Measurements from ENCODE around the gene CDH15.
A peak's percentile ranks its signal among the peaks of the same experiment; 100 is the strongest.

Gene CDH15

GRCh38 chr16:89199241-89200123 is 27.9 kb downstream of the CDH15 start:
- DNase-seq (no peak), ATAC-seq (no peak)

DNA sequence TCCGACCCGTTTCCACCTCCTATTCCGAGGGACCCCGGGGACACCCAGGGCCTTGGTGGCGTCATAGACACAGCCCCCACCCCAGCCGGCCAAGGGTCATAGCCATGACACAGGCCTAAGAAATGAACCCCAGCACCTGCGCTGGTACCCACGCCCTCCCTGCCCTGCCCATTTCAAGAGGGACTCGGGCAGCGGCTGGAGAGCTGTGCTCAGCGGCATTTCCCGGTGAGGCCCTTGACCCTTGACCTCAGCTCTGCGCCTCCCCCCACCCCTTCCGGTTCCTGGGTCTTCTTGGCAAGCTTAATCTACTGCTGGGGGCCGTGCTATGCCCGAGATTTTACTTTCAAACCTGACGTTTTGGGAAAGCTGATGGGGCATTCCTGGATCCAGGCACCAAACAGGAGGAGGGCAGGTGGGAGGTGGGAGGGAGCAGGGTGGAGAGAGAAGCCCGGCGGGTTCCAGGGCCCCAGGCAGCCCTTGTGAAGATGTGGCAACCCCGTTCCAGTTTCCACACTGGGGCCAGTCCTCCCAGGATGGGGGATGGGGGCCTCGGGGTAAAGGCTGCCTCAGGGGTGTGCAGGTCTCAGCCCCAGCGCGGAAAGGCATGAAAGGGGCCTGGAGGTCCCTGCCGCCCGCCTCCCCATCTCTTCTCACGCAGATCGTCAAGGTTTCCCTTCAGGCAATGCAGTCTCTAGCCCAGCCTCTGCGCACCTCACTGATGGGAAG is 28.7 kb downstream of the CDH15 start, which contains the start of gene SLC22A31:
TSS of gene SLC22A31 (minus strand) at position 414 of the 726 bp plus-strand sequence. CDS start at position 378, 36 bp downstream.
- DNase-seq (no peak), ATAC-seq (no peak)

- no peak for DNase-seq
- no peak for ATAC-seq
Measured at GRCh38 chr16:89200850-89201411, 29.4 kb downstream of the CDH15 start.

- ATAC-seq, result peak; percentile 72
- peak; percentile 85 for DNase-seq
Measured at GRCh38 chr16:89201439-89202377, 30.2 kb downstream of the CDH15 start.

DNA sequence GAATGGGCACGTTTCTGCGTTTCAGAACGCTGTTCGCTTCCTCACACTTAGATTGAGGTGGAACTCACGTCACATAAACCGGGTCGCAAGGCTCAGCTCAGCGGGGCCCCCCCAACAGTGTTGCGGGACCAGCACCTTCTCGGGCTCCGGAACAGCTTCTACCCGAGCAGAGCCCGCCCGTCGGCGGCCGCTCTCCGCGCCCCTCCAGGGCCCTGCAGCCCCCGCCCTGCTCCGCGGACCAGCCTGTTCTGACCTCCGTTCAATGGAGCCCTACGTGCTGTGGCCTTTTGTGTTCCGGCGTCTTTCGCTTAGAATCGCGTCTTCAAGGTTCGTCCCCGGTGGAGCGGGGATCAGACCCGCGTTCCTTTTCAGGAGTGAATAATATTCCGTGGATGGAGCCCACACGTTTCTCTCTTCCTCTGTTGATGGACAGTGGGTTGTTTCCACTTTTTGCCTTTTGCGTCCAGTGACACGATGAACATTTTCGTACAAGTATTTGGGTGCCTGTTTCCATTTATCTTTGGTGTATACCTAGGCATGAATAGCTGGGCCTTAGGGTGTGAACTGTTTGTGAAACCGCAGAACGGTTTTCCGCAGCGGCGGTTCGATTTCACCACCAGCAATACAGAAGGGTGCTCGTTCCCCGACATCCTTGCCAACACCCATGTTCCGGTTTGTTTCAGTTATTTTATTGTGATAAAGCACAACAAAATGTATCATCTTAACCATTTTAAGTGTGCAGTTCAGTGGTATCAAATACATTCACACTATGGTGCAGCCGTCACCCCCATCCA is 31.1 kb downstream of the CDH15 start:
- DNase-seq, result no peak
- no peak for ATAC-seq

GRCh38 chr16:89207993-89208392 is 36.4 kb downstream of the CDH15 start:
- ATAC-seq (no peak), DNase-seq (no peak)

DNA sequence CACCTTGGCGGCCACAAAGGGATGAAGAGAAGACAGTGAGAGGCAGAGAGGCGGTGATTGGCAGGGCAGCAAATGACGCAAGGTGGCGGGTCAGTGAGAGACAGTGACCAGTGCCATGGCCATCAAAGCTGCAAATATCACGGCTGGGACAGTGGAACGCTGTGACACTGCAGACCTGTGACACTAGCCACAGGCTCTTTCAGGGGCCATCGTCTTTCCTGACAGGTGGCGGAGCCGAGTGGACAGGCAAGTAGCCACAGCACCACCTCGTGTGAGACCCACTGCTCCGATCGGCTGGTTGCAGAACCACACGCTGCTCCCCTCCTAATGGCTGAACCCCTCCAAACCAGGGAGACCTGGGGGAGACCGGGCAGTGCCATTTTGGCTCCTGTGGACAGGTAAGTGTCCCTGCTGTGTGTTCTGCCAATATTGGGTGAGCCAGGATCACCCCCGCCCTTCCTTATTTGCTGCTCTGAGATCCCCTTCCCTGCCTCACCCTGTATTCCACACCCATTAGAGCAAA is 38.0 kb downstream of the CDH15 start:
- ATAC-seq (no peak), DNase-seq (no peak)

- no peak for ATAC-seq
- no peak for DNase-seq
Measured at GRCh38 chr16:89210165-89210903, 38.8 kb downstream of the CDH15 start.

DNA sequence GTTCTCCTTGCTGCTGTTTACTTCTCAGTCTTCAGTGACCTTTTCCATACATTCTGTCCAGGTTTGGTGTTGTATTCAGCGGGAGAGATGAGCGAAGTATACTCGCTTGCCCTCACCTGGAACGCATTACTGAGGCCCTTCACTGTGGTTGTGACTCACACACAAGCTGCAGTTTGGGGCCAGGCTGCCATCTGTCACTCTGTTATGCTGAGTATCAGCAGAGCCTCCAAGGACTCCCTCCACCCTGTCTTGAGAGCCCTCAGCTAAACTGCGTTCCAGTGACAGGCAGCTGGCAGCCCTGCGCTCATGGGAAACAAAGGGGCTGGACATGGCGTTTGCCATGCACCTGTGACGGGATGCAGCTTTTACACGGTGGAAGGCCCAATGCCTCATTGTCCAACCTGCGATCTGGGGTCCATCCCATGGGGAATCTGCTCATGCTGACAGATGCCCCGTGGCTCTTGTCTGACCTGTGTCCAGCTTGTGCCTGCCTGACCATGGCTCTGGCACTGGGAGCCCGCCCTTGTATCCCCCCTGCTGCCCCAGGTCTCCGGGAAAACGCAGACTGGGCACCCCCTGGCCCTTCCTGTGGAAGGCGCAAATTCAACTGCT is 39.5 kb downstream of the CDH15 start:
- no peak for ATAC-seq
- no peak for DNase-seq

- DNase-seq, result peak; percentile 80
- peak; percentile 64 for ATAC-seq
Measured at GRCh38 chr16:89216315-89217137, 45.0 kb downstream of the CDH15 start.

GRCh38 chr16:89217138-89217387 is 45.5 kb downstream of the CDH15 start:
- ATAC-seq, result no peak
- no peak for DNase-seq

DNA sequence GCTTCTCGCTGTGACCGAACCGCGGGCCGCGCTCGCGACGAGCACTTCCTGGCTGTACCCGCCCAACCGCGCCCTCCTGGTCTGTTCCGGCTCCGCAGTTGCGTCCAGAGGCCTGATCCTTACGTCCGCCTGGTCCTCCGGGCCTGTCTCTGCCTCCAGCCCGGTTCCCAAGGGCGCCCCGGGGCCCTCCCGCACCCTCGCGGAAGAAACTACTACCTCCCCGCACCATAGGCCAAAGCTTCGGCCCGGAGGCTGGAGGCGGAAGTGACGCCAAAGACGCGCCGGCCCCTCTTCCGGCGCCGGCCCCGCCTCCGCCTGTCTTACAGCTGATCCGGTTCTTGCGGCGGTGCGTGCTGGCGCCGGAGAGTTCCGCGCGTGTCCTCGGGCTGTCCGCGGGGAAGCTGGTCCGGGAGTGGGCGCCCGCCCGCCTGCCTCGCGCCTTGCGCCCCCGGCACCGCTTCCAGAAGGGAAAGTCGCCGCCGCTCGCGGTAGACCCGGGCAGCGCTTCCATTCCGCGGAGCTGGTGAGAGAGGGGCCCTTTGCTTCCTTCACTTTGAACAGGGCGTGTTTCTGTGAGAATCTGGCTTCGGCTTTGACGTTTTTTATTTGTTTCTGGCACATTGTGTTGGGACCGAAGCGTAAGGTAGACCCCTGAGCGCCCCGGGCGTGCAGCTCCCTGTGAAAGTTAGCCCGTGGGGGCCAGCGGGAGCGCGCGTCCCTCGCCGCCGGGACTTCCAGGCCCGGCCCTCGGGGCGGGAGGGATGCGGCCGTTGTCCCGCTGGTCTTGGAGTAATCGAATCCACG is 46.0 kb downstream of the CDH15 start, which contains the start of gene ZNF778:
TSS of gene ZNF778 (plus strand) at position 316 of the 804 bp plus-strand sequence. CDS start 3,425 bp downstream, outside the sequence.
- peak; percentile 85 for DNase-seq
- peak; percentile 90 for ATAC-seq

DNA sequence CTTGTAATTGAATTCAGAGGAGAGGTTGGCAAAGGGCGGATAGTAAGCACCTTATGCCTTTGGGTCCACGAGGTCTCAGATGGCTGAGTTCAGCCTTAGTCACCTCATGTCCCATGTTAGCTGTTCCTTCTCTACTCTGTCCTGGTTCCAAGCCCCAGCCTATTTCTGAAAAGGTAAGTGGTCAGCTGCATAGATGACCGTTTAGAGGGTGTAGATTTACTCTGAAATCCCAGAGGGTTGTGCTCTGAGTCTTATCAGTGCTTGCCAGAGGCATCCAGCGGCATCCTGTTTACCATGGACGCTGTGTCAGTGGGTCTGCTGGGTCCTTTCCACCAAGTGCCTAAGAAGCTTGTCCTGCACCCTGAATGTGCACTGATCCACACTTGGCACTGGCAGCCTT is 47.8 kb downstream of the CDH15 start:
- ATAC-seq, result no peak
- no peak for DNase-seq

DNA sequence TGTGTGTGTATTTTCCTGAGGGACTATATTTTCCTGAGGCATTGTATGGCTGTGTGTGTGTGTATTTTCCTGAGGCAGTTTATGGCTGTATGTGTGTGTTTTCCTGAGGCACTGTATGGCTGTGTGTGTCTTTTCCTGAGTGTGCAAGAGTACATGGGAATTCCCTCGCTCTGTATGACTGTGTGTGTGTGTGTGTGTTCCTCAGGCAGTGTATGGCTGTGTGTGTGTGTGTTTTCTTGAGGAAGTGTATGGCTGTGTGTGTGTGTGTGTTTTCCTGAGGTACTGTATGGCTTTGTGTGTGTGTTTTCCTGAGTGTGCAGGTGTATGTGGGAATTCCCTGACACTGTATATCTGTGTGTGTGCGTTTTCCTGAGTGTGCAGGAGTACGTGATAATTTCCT is 50.1 kb downstream of the CDH15 start:
- no peak for DNase-seq
- ATAC-seq, result no peak

- ATAC-seq, result no peak
- no peak for DNase-seq
Measured at GRCh38 chr16:89222931-89223330, 51.4 kb downstream of the CDH15 start.

GRCh38 chr16:89224665-89225064 is 53.1 kb downstream of the CDH15 start:
- ATAC-seq (no peak), DNase-seq (no peak)

- ATAC-seq, result no peak
Measured at GRCh38 chr16:89230255-89230654, 58.7 kb downstream of the CDH15 start.

GRCh38 chr16:89232107-89232506 is 60.6 kb downstream of the CDH15 start:
- DNase-seq (no peak), ATAC-seq (no peak)

More at GRCh38 chr16:89230255-89230654, 58.7 kb downstream of the CDH15 start:
- no peak for DNase-seq

Data from stimulated activated naive CD8-positive, alpha-beta T cell treated with anti-CD3 and anti-CD28 coated beads, Interleukin-15, Interleukin-2, amounts not matched to agents 100 U/mL and 50 U/mL, for 24 hours (primary cell).